ENCODE results near the gene ARHGAP9. TPM values are rescaled to one million over a fixed set of nuclear protein-coding genes. Genes with fewer than 3 reads are reported as not detected.

ARHGAP9 gene
- not detected in 2 replicates for total RNA-seq

DNA sequence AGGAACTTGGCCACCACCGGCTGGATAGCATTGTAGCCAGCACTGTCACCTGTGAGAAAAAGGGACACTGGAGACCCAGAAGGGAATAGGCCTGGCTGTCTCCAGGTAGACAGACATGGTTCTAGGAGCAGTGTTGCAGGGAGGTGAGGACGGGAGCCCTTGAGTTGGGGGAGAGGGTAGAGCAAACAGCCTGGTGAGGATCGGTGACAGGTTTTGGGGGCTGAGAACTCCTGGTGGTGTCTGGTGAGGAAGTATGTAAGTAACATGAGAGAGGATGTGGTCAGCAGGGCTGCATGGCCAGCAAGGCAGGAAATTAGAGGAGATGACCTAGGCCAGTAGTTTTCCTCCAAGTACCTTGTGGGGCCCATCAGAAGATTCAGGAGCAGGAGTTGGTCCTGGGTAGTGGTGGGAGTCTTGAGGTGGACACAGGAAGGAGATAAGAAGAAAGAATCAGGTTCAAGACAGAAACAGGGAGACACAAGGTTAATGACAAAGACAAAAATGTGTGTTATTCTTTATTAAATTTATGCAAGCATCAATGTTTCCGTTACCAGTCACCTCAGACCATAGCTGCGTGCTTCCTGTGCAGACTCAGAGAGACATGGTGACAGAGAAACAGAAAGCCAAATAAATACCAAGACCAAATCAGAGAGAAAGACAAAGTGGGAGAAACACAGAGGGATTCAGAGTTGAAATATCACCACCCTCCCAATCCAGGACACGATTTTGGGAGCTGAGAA lies at the start of gene ARHGAP9:
Gene ARHGAP9 (minus strand): TSS at position 491 of the 740 bp plus-strand sequence. CDS start 460 bp downstream, at position 31.

GRCh38 chr12:57522011-57522886 lies 42.6 kb upstream of the ARHGAP9 start, which contains the start of gene MBD6:
Gene MBD6 (plus strand): TSS chr12:57522824. CDS start chr12:57524304, 1,480 bp downstream.

DNA sequence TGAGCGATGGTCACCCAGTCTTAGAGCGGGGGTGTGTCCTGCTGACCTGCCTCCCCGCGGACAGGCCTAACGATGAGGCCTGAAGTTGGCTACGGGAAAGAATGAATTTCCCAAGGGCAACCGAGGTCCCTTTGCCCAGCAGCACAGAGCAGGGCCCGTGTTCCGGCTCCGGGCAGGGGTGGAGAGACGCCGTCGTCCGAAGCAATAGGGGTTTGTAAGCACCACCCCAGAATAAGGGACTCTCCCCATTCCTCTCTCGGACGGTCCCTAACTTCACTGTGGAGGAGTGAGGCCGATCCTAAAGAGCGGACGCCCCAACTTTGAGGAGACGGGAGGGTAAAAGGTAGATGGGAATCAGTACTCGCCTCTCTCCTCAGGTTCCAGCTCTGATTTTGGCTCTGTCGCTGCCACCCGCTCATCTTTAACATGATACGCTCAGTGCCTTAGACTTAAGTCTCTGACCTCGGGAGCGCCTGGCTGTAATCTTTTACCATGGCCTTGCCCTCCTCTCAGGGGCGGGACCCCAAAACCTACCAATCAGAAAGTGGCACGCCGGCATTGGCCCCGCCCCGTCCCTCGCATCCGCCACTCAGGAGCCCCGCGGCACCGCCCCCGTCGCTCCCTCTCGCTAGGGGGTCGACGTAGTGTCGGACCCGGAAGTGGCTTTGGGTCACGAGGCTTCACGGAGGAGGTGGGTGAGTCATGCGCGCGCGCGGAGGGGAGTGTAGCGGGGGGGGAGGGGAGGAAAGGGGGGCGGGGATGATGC lies 40.6 kb upstream of the ARHGAP9 start, which contains the start of gene DDIT3:
Gene DDIT3 (minus strand): TSS at position 462 of the 766 bp plus-strand sequence. CDS start 3,108 bp downstream, outside the sequence.

DNA sequence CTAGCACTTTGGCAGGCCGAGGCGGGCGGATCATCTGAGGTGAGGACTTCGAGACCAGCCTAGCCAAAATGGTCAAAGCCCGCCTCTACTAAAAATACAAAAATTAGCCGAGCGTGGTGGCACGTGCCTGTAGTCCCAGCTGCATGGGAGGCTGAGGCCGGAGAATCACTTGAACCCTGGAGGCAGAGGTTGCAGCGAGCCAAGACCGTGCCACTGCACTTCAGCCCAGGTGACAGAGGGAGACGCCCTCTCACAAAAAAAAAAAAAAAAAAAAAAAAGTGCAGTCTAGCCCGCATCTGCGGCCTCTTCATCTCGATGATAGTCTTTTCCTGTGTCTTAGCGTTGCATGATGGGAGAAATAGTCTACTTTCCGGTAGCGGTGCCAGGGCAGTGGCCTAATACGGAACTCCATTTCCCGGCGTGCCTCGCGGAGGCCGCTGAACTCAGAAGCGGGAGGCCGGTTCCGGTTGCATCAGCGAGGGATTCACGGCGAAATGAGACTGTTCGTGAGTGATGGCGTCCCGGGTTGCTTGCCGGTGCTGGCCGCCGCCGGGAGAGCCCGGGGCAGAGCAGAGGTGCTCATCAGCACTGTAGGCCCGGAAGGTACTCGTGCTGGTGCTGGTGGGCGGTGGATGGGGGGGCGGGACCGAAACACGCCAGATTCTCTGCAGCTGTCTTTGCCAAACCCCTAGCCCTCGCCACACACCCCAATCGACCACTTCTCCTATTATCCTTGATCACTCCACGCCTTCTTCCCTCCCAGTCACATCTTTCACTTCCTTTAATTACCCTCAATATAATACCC lies 8.1 kb upstream of the ARHGAP9 start, which contains the start of gene MARS1:
Gene MARS1 (plus strand): TSS at position 472 of the 805 bp plus-strand sequence. CDS start 23 bp downstream, at position 495.

DNA sequence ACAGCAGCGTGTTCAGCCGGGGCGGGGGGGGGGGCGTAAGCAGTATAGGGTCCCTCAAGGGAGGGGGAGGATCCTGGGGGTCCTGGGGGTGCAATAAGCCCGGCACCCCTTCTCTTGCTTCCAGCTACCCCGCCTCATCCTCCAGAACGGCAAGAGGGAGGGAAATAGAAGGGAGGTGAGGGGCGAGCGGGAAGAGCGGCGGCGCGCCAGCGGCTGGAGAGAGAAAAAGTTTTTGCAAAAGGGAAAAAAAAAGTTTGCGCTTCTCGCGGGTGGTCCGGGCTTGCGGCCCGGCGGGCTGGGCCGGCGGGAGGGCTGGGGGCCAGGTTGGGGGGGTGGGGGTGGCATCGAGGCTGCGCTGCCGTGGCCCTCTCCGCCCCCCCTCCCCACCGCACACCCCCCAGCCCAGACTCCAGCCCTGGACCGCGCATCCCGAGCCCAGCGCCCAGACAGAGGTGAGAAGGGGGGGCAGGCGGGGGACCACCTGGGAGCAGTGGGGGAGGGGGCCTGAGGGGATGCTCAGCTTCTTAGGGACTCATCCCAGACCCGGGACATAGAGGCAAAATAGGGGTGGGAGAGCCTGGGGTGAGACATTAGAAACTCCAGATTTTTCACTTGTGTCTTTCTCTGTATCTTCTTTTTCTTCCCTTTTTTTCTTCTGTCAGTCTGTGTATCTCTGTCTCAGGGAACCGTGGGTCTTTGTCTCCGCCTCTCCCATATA lies 19.8 kb downstream of the ARHGAP9 start, which contains the start of gene GLI1:
Gene GLI1 (plus strand): TSS at position 36 of the 718 bp plus-strand sequence. CDS start 3,907 bp downstream, outside the sequence.

DNA sequence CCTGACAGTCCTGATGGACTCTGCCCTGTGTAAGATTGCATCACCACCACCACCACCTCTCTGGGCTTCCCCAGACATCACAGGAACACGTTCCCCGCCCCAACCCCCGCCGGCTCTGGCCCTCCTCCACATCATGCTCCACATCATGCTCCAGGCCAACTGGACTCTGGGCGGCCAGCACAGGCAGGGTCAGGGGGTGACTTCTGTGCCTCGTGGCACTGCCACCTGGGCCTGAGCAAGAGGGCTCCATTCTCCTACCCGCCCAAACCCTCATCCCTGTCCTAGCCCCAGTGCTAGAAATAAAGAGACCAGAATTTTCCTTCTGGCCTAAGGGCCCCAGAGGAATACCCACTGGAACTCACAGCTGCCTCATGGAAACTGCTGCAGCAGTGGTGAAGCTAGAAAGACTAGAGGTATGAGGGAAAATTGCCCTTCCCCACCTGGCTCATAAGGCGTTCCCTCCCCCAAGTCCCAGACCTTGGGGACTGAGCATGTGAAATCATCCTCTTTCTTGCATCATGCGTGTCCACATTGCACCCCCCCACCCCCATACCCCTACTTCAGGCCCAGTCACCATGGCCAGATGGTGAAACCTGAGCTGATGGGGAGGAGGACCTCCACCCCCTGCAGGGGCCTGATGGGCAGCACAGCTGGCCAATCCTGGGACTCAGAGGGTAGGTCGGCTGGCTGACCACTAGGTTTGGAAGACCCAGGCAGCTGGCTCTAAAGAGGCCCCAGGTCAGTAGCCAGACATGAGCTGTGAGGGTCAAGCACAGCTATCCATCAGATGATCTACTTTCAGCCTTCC lies 24.9 kb downstream of the ARHGAP9 start, which contains the start of gene INHBE:
Gene INHBE (plus strand): TSS at position 742 of the 808 bp plus-strand sequence. CDS start 230 bp downstream, outside the sequence.

GRCh38 chr12:57434517-57435223 lies 45.0 kb downstream of the ARHGAP9 start, which contains the start of gene INHBC:
Gene INHBC (plus strand): TSS chr12:57434784. CDS start chr12:57434887, 103 bp downstream.

DNA sequence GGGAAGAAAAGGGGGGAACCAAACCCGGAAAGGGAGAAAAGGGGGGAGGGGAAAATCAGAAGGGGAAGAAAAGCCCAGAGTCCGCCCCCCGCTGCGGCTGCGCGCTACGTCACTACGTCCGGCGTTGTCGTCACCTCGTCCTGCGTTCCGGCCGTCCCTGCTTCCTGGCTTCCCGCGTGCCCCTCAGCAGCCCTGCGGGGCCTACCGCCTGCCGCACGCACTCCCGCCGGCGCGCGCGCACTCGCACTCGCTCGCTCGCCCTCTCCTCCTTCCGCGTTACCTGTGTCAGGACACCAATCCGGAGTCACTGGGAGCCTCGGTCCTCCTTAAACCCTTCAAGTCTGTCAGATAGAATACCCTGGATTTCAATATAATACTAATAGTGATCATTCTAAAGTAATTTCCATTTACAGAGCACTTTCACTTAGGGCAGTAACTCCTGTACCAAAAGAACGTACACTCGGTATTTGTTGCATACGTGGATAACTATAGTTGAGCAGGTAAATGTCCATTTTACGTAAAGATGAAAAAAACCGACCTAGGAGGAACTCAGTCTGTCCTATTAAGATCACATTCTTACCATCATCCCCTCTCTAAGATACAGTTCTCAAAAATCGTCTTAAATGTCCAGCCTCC lies 48.6 kb downstream of the ARHGAP9 start, which contains the start of gene R3HDM2:
Gene R3HDM2 (minus strand): TSS at position 113 of the 636 bp plus-strand sequence. CDS start 120,615 bp downstream, outside the sequence.

Other genes with a start within 250 kb of the ARHGAP9 start
- gene STAC3, start 228.7 kb downstream of the ARHGAP9 start, total RNA-seq = 1.3 TPM in 1 of 2 replicates, not detected in the other
- 15.7 and 23.7 TPM in 2 replicates for gene R3HDM2, start 48.8 kb downstream of the ARHGAP9 start, total RNA-seq
- gene INHBC, start 45.1 kb downstream of the ARHGAP9 start, total RNA-seq = not detected in 2 replicates
- gene INHBE, start 24.6 kb downstream of the ARHGAP9 start, total RNA-seq = 2.6 and 3.8 TPM in 2 replicates
- 1.2 and 1.6 TPM in 2 replicates for gene GLI1, start 20.1 kb downstream of the ARHGAP9 start, total RNA-seq
- 113 and 126 TPM in 2 replicates for gene MARS1, start 8.2 kb upstream of the ARHGAP9 start, total RNA-seq
- 57.2 and 89.6 TPM in 2 replicates for gene DDIT3, start 40.6 kb upstream of the ARHGAP9 start, total RNA-seq
- gene MBD6, start 43.0 kb upstream of the ARHGAP9 start, total RNA-seq = 7.4 and 10.6 TPM in 2 replicates
- 139 and 156 TPM in 2 replicates for gene DCTN2, start 67.3 kb upstream of the ARHGAP9 start, total RNA-seq
- gene KIF5A, start 70.2 kb upstream of the ARHGAP9 start, total RNA-seq = 0.44 and 0.66 TPM in 2 replicates
- 17.0 and 20.2 TPM in 2 replicates for gene PIP4K2C, start 111.3 kb upstream of the ARHGAP9 start, total RNA-seq
- 16.9 and 25.0 TPM in 2 replicates for gene DTX3, start 125.0 kb upstream of the ARHGAP9 start, total RNA-seq
- gene ARHGEF25, start 131.6 kb upstream of the ARHGAP9 start, total RNA-seq = 24.4 and 51.1 TPM in 2 replicates
- 0.58 and 1.3 TPM in 2 replicates for gene B4GALNT1, start 153.3 kb upstream of the ARHGAP9 start, total RNA-seq
- gene OS9, start 214.3 kb upstream of the ARHGAP9 start, total RNA-seq = 283 and 289 TPM in 2 replicates